ENCODE measurements around the gene RPS6KL1.
"Not testable (repeated sequence)": the region's sequence is repeated elsewhere in the genome, so short reads cannot be mapped to it uniquely, and the experiment has no call there.

Gene RPS6KL1

GRCh38 chr14:74935360-74935680, 12.3 kb upstream of the RPS6KL1 start:
- no peak for DNase-seq

GRCh38 chr14:74934476-74935359, 11.7 kb upstream of the RPS6KL1 start:
- no peak for DNase-seq

- DNase-seq, result no peak
Observed at GRCh38 chr14:74934041-74934440, 11.0 kb upstream of the RPS6KL1 start.

DNA sequence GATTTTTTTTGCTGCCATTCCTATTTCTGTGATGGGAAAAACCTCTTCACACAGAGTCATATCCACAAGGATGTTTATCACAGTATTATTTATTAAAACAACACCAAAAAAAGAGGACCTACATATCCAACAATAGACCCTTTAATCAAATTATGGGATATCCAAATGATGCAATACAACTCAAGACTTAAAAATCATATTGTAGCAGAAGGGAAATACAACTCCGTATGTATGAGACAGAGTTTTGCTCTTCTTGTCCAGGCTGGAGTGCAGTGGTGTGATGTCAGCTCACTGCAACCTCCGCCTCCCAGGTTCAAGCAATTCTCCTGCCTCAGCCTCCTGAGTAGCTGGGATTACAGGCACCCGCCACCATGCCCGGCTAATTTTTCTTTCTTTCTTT, 9.9 kb upstream of the RPS6KL1 start:
- not testable (repeated sequence) for DNase-seq

DNA sequence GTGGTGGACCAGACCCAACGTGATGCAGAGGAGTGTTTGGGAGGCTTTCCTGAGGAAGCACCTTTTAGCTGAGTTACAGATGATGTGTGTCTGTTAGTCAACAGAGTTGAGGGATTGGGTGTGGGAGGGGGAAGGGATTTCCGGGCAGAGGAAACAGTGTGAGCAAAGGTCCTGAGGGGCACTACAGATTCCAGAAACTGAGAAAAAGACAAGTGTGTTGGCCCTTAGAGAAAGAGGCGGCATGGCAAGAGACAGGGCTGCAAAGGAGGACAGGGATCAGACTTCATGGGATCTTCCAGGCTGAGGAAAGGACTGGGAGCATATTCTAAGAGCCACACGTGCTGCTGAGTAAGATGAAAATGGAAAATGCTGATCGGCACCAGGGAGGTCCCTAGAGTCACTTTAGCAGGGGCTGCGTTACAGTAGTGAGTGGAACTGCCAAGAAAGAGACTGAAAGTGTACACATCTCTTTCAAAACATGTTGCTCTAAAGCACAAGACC, 9.4 kb upstream of the RPS6KL1 start:
- DNase-seq, result no peak

- DNase-seq, result not testable (repeated sequence)
Observed at GRCh38 chr14:74931744-74932143, 8.7 kb upstream of the RPS6KL1 start.

- no peak for DNase-seq
Observed at GRCh38 chr14:74929242-74929641, 6.2 kb upstream of the RPS6KL1 start.

DNA sequence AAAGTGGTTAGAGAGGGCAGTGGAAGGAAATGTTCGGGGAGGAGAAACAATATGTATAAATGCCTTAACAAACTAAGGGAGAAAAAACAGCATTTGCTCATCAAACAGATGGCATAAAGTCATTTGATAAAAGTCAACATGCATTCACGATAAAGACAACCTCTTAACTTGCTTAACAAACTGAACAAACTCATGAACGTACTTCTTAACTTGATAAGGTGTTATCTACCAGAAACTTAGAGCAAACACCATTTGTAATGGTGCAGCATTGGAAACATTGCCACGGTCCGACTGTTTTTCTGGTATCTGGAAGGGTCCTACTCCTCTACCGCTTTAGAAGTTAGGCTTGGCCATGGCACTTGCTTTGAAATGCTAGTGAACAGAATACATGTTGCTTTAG, 4.2 kb upstream of the RPS6KL1 start:
- DNase-seq, result no peak

DNA sequence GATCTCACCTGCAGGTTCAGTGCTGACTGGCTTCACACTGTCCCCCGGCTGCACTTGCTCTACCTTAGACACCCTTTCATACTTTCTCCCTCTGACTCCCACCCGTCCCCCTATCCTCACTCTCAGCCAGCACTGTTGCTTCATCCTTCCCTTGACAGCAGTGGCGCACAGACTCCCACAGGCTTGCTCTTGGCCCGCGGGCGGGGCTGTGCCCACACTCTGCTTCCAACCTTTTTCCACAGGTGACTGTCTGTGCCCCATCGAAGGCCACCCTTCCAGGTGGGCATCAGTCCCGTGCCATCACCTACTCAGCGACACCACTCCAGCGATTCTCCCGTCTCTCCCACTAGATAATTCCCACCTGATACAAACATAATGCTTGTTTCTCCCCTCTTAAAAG, 1.0 kb upstream of the RPS6KL1 start:
- no peak for DNase-seq

GRCh38 chr14:74921987-74922751, 891 bp downstream of the RPS6KL1 start:
- DNase-seq, result no peak

DNA sequence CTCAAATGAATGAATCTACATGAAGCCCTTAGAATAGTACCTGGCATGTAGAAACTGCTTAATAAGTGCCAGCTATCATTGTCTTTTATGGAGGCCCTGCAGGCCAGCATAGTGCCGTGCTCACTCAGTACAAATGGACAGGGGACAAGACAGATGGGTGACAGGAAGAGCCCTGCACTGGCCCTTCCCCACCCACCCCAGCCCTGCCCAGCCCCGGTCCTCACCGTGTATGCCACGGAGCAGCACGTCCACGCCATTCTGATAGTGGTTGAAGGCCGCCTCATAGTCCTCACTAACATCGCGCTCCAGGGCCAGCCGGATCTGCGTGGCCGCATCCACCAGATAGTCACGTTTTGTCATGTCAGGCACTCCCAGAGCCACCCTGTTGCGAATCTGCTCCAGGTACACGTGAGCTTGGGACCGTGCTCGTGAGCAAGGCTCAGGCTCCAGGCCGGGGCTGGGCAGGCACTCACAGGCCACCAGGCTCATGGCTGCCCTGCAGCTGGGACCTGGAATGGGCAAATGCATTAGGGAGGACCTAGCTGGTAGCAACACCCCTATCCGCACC, 1.9 kb downstream of the RPS6KL1 start:
- DNase-seq, result no peak

DNA sequence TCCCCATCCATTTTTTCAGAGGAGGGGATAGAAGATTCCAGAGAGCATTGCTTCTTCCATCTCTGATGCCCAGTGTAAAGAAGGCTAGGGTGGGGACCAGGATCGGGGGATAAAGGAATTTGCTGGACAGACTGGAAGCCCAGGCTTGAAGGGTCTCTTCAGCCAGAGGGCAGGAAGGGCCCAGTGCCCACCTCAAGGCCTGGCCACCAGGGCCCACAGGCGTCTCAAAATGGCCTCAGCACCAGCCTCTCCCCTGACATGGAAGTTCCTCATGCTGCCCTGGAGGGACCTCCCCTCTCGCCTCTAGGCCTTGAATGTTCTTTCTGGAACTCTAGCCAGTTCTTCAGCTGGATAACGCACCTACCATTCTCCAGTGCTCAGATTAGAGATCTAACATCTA, 2.8 kb downstream of the RPS6KL1 start:
- DNase-seq, result no peak

DNA sequence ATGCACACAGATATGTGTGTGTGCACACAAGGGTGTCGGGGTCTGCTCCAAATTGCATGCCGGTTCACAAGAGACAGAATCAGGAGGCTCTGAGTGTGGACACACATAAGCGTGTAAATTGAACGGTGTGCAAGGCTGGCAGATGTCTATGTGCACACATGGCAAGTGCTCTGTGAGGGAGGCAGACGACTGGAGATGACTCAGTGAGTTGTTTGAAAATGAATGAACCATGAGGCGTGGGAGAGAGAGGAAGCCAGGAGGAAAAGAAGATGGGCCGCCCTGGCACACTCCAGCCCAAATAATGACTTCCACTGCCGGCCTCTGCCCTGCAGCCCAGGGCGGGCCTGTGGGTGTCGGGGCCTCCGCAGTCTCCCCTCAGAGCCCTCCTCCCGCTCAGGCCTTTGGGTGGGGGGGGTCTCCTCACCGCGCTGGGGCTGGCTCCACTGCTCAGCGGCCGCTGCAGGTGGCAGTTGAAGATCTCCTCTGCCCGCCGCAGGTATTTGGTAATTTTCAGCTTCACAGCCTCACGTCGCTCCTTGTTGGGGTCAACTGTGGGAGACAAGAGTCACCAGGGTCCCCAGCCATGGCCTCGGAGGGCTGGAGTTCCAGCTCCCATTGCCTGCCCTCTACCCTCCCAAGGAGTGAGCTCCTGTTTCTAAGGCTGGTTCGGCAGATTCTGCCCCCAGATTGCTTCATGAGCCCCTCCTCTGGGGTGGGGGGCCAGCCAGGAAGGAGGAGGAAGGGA, 3.5 kb downstream of the RPS6KL1 start:
- no peak for DNase-seq

- DNase-seq, result no peak
Observed at GRCh38 chr14:74918380-74918779, 4.7 kb downstream of the RPS6KL1 start.

DNA sequence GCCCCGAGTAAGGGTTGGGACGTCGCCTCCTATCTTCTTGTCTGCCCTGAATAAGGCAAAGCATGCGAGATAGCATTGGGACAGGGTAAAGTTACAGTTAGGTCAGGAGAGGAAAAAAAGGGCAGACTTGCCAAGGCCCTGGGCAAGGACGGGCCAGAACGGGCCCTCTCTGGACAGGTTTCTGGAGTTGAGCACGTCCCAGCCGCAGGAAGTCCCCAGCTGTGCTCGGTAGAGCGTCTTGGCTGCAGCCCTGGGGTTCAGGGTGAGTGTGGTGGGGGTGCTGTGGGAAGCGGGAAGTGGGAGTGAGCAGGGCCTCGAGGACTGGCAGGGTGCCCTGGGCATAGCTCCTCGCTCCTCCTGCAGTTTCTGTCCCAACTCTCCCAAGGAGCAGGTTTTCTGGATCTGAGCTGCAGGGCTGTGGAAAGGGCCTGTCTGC, 5.4 kb downstream of the RPS6KL1 start:
- DNase-seq, result no peak

- no peak for DNase-seq
Observed at GRCh38 chr14:74917178-74917543, 5.9 kb downstream of the RPS6KL1 start.

DNA sequence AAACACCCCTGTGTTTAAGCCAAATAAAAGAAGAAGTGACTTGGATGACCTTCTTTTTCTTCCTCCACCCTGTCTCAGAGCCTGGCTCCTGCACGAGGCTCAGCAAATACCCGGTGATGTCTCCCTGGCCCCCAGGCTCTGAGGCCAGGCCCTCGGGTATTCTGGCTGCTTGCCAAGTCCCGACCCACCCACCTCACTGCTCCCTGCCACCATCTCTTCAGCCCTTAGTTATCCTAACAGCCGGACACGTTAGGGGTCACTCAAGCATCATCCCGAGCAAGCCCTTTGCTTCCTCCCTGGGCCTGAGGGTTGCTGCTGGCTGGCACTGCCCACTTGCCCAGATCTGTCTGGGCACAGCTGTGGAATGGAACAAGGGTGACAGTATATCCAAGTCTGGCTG, 7.2 kb downstream of the RPS6KL1 start:
- DNase-seq, result no peak

DNA sequence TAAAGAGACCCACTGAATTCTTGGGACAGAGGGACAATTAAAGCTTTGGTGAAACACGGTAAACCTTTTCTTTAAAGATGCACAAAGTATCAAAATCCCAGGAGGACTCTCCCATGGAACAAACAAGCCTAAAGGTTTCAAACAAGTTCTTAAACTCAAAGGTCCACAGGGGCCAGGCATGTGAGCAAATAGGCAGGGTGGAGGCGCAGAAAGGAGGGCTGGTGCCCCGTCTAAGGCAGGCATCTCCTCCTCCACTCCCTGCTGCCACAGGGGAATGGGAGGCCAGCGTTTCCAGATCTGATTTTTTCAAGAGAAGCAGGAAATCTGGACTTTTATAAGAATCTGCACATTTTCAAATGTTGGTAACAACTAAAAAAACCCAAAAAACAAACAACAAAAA, 7.6 kb downstream of the RPS6KL1 start:
- DNase-seq, result no peak

GRCh38 chr14:74913986-74914573, 9.0 kb downstream of the RPS6KL1 start:
- DNase-seq, result no peak

DNA sequence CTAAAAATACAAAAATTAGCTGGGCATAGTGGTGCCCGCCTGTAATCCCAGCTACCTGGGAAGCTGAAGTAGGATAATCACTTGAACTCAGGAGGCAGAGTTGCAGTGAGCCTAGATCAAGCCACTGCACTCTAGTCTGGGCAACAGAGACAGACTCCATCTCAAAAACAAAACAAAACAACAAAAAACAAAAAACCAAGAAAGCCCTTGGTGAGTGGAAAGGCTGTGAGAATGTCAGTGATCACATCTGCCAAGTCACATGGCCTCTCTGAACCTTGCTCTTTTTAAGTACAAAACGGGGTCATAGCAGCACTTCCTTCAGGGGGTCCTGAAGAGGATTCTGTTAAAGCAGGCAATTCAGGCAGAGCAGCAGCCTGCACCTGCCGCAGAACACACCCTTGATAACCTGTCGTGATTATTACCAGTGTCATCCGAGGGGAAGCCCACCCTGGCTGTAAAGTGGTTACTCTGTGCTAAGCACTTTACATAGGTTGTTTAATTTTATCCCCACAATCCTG, 9.6 kb downstream of the RPS6KL1 start:
- DNase-seq, result no peak

GRCh38 chr14:74912801-74913200, 10.3 kb downstream of the RPS6KL1 start:
- DNase-seq, result no peak

- no peak for DNase-seq
Observed at GRCh38 chr14:74912111-74912510, 10.9 kb downstream of the RPS6KL1 start.
